Measurements from ENCODE around the gene KCNA10. TPM values are rescaled to one million over a fixed set of nuclear protein-coding genes. Genes with fewer than 3 reads are reported as not detected.

KCNA10 gene
- not detected in 5 replicates for total RNA-seq (2022; extraction: Qiagen RNA extraction; ENCODE audit: low read depth)

DNA sequence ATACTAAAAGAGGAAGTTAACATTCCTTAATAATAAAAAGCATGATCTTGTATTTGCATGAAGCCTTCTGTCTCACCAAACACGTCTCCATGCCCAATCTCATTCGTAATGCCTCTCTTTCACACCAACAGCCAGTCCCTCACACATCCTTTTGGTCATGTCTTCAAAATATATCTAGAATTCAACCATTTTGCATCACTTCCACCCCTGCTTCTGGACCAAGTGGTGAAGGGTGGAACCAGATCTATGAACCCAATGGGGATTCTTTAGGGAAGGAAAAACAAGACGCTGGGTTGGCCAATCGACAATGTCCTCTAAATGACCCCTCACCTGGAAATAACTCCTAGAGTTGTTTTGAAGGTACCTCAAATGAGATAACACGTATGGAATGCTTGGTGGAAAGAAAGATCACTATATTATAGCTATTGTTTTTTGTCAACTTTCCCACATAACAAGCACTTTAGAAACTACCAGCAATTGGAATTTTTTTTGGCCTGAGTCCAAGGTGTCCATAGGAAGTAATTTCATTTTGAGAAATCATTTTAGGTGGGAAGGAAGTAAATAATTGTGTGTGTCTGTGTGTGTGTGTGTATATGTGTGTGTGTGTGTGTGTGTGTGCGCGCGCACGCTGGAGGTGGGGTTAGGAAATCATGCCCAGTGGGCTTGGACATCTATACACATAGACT lies at the start of gene KCNA10:
Gene KCNA10, minus strand, starts transcription at position 51 of the 686 bp plus-strand sequence. CDS start 388 bp downstream, outside the sequence.

Other genes with a start within 250 kb of the KCNA10 start
- 6.4 to 9.4 TPM (median 9.0 TPM) in 5 replicates for gene RBM15, start 179.8 kb downstream of the KCNA10 start, total RNA-seq (2022; extraction: Qiagen RNA extraction; ENCODE audit: low read depth)
- 23.6 to 41.3 TPM (median 38.5 TPM) in 5 replicates for gene SLC16A4, start 128.1 kb downstream of the KCNA10 start, total RNA-seq (2022; extraction: Qiagen RNA extraction; ENCODE audit: low read depth)
- gene LAMTOR5, start 111.5 kb downstream of the KCNA10 start, total RNA-seq (2022; extraction: Qiagen RNA extraction; ENCODE audit: low read depth), result 149 to 189 TPM (median 182 TPM) in 5 replicates
- gene PROK1, start 68.0 kb downstream of the KCNA10 start, total RNA-seq (2022; extraction: Qiagen RNA extraction; ENCODE audit: low read depth), result not detected in 5 replicates
- 0.03 to 0.18 TPM (median 0.05 TPM) in 4 of 5 replicates, not detected in the other for gene KCNA2, start 87.2 kb upstream of the KCNA10 start, total RNA-seq (2022; extraction: Qiagen RNA extraction; ENCODE audit: low read depth)
- gene KCNA3, start 155.8 kb upstream of the KCNA10 start, total RNA-seq (2022; extraction: Qiagen RNA extraction; ENCODE audit: low read depth), result not detected in 5 replicates